Dedifferentiated amniotic fluid mesenchymal stem cell (primary cell): ENCODE data around the gene ZNF407.
"Not testable (repeated sequence)": the region's sequence is repeated elsewhere in the genome, so short reads cannot be mapped to it uniquely, and the experiment has no call there.

Source experiments
- DNase-seq: peaks from one replicate; pipeline ENCODE4 v3.0.0-alpha.2; 2016; ENCODE audit errors: extremely low spot score

Gene ZNF407

GRCh38 chr18:74965682-74966081 is 368.0 kb downstream of the ZNF407 start:
- DNase-seq, result no peak

DNA sequence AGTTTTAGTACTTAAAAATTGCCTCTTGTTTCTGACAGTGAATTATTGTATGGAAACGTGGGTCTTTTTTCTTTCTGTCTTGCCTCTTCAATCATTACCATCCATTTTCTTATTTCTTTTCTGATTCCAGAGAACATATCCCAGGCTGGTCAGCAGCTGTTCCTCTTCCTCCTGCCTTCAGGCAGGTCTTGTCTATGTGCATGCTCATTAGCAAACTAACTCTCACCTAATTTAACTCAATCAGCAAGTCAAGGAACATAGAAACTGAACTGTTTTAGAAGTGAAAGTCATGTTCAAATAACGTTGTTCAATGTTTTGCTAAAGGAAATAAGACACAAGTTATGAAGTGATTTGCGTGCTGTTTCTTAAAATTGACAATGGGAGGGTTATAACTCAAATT is 369.8 kb downstream of the ZNF407 start:
- DNase-seq, result no peak

DNA sequence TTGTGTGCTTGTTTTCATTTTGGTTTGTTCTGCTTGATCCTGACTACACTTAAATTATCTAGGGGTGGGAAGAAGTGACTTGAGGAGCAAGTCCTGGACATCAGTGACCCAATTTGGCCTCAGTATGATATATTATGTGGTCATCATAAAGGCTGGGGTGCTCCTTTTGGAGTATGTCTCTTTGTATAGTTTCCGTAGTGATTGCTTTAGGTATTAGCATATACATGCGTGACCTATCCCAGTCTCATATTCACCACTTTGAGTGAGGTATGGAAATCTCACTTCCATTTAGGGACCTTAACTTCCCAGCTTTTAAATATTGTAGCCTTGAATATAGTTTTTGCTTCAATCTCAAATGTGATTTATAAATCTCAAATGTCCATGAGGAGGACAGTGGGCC is 370.3 kb downstream of the ZNF407 start:
- no peak for DNase-seq

DNA sequence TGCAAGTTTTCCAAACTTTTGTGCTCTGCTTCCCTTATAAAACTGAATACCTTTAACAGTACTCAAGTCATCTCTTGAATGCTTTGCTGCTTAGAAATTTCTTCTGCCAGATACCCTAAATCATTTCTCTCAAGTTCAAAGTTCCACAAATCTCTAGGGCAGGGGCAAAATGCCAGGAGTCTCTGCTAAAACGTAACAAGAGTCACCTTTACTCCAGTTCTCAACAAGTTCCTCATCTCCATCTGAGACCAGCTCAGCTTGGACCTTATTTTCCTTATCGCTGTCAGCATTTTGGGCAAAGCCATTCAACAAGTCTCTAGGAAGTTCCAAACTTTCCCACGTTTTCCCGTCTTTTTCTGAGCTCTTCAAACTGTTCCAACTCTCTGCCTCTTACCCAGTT is 373.7 kb downstream of the ZNF407 start:
- DNase-seq, result not testable (repeated sequence)

- not testable (repeated sequence) for DNase-seq
Measured at GRCh38 chr18:74971776-74972175, 374.1 kb downstream of the ZNF407 start.

DNA sequence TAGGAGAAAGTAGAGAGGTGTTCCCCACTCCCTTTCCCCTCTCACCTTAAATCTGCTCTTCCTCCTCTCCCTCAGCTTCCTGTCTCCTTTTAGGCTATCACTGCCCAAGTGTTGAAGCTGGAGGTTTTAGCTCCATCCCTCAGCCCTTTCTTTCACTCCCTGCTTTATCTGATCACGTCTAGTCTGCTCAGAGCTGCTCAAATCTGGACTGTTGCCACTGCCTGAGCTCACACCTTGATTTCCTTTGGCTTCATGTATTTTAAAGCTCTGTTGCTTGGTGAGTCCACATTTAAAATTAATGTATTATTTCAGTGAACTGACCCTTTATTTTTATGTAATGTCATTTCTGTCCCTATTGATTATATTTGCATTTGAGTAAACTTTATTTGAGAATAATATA is 374.7 kb downstream of the ZNF407 start:
- DNase-seq, result no peak

GRCh38 chr18:74975001-74975400 is 377.3 kb downstream of the ZNF407 start:
- DNase-seq, result no peak

GRCh38 chr18:74976331-74976909 is 378.8 kb downstream of the ZNF407 start:
- DNase-seq, result no peak

- DNase-seq, result no peak
Measured at GRCh38 chr18:74977041-74977440, 379.4 kb downstream of the ZNF407 start.

- DNase-seq, result no peak
Measured at GRCh38 chr18:74980669-74981068, 383.0 kb downstream of the ZNF407 start.

DNA sequence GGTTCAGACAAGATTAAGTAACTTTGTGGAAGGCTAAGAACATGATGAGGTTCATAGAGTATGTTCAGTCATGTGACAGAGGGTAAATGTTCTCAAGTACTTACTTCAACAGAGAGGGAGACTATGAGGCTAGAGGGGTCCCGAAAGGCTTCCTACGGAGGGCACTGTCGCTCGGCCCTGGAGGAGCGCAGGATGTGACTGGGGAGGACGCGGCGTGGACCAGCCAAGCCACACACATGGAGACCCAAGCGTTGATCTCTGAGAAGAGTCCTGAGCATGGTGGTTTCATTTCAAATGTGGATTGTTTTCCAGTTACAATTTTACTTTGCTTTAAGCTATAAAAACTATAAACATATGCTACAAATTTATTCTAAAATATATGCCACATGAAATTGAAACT is 383.8 kb downstream of the ZNF407 start:
- DNase-seq, result no peak

DNA sequence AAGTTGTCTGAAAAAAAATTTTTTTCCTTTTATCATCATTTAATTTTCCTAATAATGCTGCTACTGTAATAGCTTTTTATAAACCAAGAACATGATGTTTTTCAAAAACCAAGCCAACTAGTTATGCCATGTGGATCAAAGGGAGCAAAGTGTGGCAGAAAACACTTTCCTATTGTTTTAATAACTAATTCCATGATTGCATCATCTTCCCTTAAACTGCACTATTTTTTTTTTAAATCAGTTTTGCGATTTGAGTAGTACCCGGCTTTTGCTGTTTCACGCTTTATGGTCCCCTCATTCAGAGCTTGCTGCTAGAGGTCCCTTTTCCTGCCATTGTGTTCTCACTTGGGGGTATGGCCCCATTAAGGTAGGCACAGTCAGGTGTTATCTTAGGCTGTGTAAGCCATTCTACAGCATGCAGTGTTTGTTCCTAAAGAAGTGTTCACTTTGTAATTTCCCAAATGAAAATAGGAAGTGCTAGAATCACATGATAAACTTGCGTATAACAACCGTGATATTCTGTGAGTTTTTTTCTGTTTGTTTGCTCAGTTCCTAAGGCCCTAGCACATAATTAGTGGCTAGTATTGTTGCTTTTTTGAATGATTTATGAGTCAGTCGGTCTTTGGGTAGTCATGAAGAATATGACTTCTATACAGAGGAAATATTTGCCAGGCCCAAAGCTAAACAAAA is 385.4 kb downstream of the ZNF407 start:
- no peak for DNase-seq

DNA sequence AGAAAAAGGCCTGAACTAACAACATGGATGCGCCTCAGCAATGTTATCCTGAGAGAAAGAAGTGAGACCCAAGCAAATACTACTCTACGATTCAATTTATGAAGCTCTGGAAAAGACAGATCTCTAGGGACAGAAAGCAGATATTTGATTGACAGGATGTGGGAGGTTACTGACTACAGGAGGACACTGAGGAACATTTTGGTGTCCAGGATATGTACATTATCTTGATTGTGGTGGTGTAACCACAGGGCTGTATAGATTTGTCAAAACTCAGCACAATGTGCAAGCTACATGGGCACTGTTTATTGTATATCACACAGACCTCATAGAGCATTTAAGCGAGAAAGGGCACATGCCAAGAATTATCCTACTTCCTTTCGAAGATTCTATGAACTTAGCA is 391.5 kb downstream of the ZNF407 start:
- no peak for DNase-seq

GRCh38 chr18:74990563-74991081 is 393.0 kb downstream of the ZNF407 start:
- DNase-seq, result no peak

DNA sequence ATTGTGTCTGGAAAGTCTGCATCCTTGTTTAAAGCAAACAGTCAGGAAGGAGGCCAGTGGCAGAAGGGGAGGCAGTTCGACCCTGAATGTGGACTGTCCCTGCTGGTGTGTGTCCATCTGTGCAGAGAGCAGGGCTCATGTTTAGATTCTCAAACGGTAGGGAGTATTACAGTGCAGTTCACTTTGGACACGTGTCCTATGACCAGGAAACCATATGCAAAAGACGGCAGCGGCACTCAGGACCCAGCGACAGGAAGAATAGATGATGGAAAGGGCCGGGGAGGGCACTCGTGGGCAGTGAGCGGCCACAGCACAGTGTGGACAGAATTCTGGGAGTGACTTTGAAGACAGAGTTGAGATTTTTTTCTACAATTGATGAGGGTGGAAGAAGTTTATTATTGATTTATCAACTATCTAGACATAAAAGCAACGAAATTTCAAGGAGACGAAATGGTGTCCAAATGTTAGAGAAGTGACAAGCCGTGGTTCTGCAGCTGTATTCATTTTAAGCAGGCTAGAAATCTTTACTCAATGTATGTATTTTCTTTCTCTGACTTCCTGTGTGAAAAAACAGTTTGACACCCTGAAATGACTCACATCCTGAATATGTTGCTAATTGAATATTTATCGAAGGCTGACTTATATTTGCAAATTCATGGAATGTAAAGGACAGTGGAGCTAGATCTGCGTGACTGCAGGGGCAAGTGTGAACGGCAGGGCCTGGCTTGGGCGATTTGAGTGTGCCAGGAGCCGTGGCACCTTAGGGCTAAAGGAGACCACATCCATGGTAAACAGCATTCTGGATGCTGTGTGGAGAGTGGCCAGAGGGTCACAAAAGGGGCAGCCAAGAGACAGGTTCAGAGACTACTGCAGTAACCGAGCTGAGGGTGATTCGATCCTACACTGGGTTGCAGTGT is 397.1 kb downstream of the ZNF407 start:
- no peak for DNase-seq

- no peak for DNase-seq
Measured at GRCh38 chr18:74995419-74995736, 397.7 kb downstream of the ZNF407 start.

- DNase-seq, result no peak
Measured at GRCh38 chr18:74996055-74996454, 398.4 kb downstream of the ZNF407 start.

DNA sequence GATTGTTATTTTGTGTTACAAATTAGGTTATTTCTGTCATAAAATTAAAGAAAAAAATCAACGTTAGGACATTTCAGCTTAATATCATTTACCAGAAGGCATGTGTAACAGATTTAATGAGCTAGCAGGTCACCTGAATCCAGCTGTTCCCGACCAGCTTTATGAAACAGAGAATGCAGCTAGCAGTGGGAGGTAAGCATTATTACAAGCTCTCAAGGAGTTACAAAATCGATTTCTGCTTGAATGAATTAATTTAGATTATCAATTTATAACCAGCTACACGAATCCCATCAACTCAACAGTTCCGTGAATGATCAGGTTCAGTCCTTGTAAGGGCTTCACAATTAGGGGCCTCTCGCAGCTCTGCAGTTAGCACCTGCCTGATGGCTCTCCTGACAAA is 399.3 kb downstream of the ZNF407 start:
- DNase-seq, result no peak

GRCh38 chr18:75000920-75001319 is 403.2 kb downstream of the ZNF407 start:
- DNase-seq, result no peak

DNA sequence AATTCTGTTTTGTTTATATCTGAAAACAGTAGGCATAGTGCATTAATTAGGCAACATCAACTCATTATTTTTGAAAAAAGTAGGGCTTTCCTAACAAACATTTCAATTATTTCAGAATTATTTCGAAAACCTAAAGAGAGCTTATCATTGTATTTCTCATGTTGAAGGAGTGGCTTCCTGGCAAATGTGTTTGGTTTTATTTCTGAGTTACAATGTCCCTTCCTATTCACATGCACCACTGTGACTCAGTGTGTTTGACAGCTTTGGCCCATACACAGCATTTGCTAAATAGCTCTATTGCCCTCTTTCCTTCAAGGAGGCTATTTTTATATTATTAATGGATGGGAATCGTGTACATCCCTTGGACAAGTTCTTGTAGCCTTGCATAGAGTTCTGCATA is 405.4 kb downstream of the ZNF407 start:
- DNase-seq, result no peak

GRCh38 chr18:75003764-75004690 is 406.4 kb downstream of the ZNF407 start:
- no peak for DNase-seq

DNA sequence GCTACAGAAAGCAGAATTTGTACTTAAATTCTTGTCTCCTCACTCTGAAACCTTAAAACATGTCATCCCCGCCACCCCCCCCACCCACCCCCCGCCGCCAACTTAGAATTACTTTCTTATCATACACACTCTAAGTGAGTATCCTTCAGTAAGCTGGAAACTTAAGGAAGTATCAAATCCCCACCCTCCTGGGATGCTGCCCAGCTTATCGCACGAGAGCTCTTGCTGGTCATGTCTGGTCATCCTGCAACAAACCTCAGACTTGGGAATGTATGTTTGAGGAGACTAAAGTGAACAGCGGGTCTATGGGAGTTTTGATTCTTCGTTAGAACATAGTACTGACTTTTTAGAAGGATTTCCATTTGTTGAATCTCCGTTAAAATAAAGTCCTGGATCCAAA is 408.0 kb downstream of the ZNF407 start:
- DNase-seq, result no peak
